ENCODE measurements around the gene MUC7.

DNA sequence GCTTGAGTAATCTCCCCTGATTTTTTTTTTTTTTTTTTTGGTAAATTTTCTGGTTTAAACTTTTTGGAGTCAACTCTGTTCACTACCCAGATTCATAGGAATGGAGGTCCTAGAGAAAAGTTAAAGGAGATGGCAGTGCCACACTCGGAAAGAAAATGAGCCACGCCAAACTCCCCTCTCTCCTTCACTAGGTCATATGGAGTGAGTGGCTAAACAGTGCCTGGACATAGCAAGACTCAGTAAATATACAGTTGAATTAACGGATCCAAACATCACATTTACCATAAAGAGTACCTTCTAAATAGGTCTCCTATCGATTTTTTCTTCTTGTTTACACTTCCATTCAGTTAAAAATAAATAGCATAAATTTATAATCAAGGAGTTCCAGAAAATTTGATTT is 32.7 kb downstream of the MUC7 start:
- TF ChIP-seq POLR2A (IDR thresholded peaks at IDR 0.05): no peak
- TF ChIP-seq, protein P1, sequence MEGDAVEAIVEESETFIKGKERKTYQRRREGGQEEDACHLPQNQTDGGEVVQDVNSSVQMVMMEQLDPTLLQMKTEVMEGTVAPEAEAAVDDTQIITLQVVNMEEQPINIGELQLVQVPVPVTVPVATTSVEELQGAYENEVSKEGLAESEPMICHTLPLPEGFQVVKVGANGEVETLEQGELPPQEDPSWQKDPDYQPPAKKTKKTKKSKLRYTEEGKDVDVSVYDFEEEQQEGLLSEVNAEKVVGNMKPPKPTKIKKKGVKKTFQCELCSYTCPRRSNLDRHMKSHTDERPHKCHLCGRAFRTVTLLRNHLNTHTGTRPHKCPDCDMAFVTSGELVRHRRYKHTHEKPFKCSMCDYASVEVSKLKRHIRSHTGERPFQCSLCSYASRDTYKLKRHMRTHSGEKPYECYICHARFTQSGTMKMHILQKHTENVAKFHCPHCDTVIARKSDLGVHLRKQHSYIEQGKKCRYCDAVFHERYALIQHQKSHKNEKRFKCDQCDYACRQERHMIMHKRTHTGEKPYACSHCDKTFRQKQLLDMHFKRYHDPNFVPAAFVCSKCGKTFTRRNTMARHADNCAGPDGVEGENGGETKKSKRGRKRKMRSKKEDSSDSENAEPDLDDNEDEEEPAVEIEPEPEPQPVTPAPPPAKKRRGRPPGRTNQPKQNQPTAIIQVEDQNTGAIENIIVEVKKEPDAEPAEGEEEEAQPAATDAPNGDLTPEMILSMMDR (IDR thresholded peaks at IDR 0.05): no peak

Measured in Peyer's patch (tissue), 4 donors.